GM19240 (cell line): ENCODE data around the gene PCDHGB2.
A peak's percentile ranks its signal among the peaks of the same experiment; 100 is the strongest.
"Not testable (repeated sequence)": the region's sequence is repeated elsewhere in the genome, so short reads cannot be mapped to it uniquely, and the experiment has no call there.

ENCODE experiments used
- DNase-seq: peaks from one replicate; pipeline ENCODE4 v3.0.0; 2011; ENCODE audit warnings: low spot score; ENCODE audit not compliant: insufficient read length

PCDHGB2 gene

GRCh38 chr5:141359790-141360426 is at the start of gene PCDHGB2:
Gene PCDHGB2 (plus strand): TSS chr5:141359994. CDS start chr5:141360136, 142 bp downstream.
- peak; percentile 22 for DNase-seq

GRCh38 chr5:141313711-141314110 is 46.1 kb upstream of the PCDHGB2 start:
- no peak for DNase-seq

- not testable (repeated sequence) for DNase-seq
Observed at GRCh38 chr5:141316963-141317362, 42.8 kb upstream of the PCDHGB2 start.

- DNase-seq: no peak
Observed at GRCh38 chr5:141319202-141319601, 40.6 kb upstream of the PCDHGB2 start.

GRCh38 chr5:141319699-141320098 is 40.1 kb upstream of the PCDHGB2 start:
- DNase-seq: no peak

- DNase-seq: peak; percentile 59
Observed at GRCh38 chr5:141320225-141321169, 39.3 kb upstream of the PCDHGB2 start, which contains the start of gene TAF7. Gene TAF7 (minus strand): TSS chr5:141320784. CDS start chr5:141320044, 740 bp downstream.

GRCh38 chr5:141322261-141322660 is 37.5 kb upstream of the PCDHGB2 start:
- no peak for DNase-seq

- no peak for DNase-seq
Observed at GRCh38 chr5:141326088-141326854, 33.5 kb upstream of the PCDHGB2 start.

- no peak for DNase-seq
Observed at GRCh38 chr5:141328231-141328630, 31.6 kb upstream of the PCDHGB2 start.

- no peak for DNase-seq
Observed at GRCh38 chr5:141330299-141331080, 29.3 kb upstream of the PCDHGB2 start, which contains the start of gene PCDHGA1. Gene PCDHGA1 (plus strand): TSS chr5:141330514.

- DNase-seq: not testable (repeated sequence)
Observed at GRCh38 chr5:141332571-141332970, 27.2 kb upstream of the PCDHGB2 start.

GRCh38 chr5:141338538-141339306 is 21.1 kb upstream of the PCDHGB2 start, which contains the start of gene PCDHGA2:
Gene PCDHGA2 (plus strand): TSS chr5:141338760.
- no peak for DNase-seq

GRCh38 chr5:141340781-141341354 is 18.9 kb upstream of the PCDHGB2 start:
- DNase-seq: not testable (repeated sequence)

- DNase-seq: no peak
Observed at GRCh38 chr5:141342773-141343172, 17.0 kb upstream of the PCDHGB2 start.

- DNase-seq: no peak
Observed at GRCh38 chr5:141343242-141343952, 16.4 kb upstream of the PCDHGB2 start, which contains the start of gene PCDHGA3. Gene PCDHGA3 (plus strand): TSS chr5:141343829. CDS start chr5:141344034, 205 bp downstream.

GRCh38 chr5:141343953-141344463 is 15.8 kb upstream of the PCDHGB2 start:
- DNase-seq: no peak

GRCh38 chr5:141345327-141345726 is 14.5 kb upstream of the PCDHGB2 start:
- DNase-seq: no peak

GRCh38 chr5:141346017-141346416 is 13.8 kb upstream of the PCDHGB2 start:
- not testable (repeated sequence) for DNase-seq
